Caco-2 (cell line): ENCODE measurements around the gene IGSF3. TPM values are rescaled to one million over a fixed set of nuclear protein-coding genes. Genes with fewer than 3 reads are reported as not detected.

Experiments
- BruUV-seq: library from RNA; stranded (reverse); fragments of 400-500 nt; replicated peaks from 2 replicates; lab custom pipeline; 2021; lab: Mats Ljungman, UMichigan
- CTCF ChIA-PET: fragments of 300-600 bp; sonication (Branson Sonifier 250); formaldehyde crosslinking; loops from one replicate; lab custom pipeline; 2022; ENCODE audit warnings: antibody characterized with exemption; lab: Charles Lee
- POLR2A ChIA-PET: fragments of 300-600 bp; sonication (Branson Sonifier 250); formaldehyde crosslinking; loops from one replicate; lab custom pipeline; 2022; ENCODE audit warnings: antibody characterized with exemption; lab: Charles Lee
- DNase-seq, 2 experiments: peaks; one replicate each; pipeline versions ENCODE4 v3.0.0 to v3.0.0-alpha.2; 2020 to 2022
- H3K27me3 ChIP-seq: replicated peaks from 2 replicates; pipeline ENCODE4 v1.6.0; 2011; ENCODE audit warnings: low read length; ENCODE audit not compliant: control insufficient read depth, insufficient read depth
- H3K36me3 ChIP-seq: 2 replicates; pipeline ENCODE4 v1.5.1; 2011; ENCODE audit warnings: low read length; ENCODE audit not compliant: control insufficient read depth, insufficient read depth
- H3K4me1 ChIP-seq: fragments of 250-450 bp; sonication (Bioruptor Pico); 2 replicates; pipeline ENCODE4 v1.5.1; 2020; ENCODE audit warnings: mild to moderate bottlenecking
- H3K4me3 ChIP-seq: 2 replicates; pipeline ENCODE4 v1.5.1; 2011; ENCODE audit warnings: low read depth, mild to moderate bottlenecking, control low read depth, low read length
- H3K9me3 ChIP-seq: fragments of 250-450 bp; sonication (Bioruptor Pico); 2 replicates; pipeline ENCODE4 v1.5.1; 2020; ENCODE audit warnings: mild to moderate bottlenecking, moderate library complexity
- H3K27ac Mint-ChIP-seq: one replicate; pipeline ENCODE4 v1.8.0; 2022; ENCODE audit warnings: mixed read lengths; ENCODE audit not compliant: unreplicated experiment
- H3K27me3 Mint-ChIP-seq: one replicate; pipeline ENCODE4 v1.8.0; 2022; ENCODE audit warnings: mixed read lengths; ENCODE audit not compliant: insufficient read depth, unreplicated experiment
- H3K36me3 Mint-ChIP-seq: one replicate; pipeline ENCODE4 v1.8.0; 2022; ENCODE audit warnings: mild to moderate bottlenecking, mixed read lengths; ENCODE audit not compliant: insufficient read depth, unreplicated experiment
- H3K4me1 Mint-ChIP-seq: one replicate; pipeline ENCODE4 v1.8.0; 2022; ENCODE audit warnings: low read depth, mixed read lengths; ENCODE audit not compliant: unreplicated experiment
- H3K4me3 Mint-ChIP-seq: one replicate; pipeline ENCODE4 v1.8.0; 2022; ENCODE audit warnings: mild to moderate bottlenecking, moderate library complexity, mixed read lengths; ENCODE audit not compliant: unreplicated experiment
- H3K9me3 Mint-ChIP-seq: one replicate; pipeline ENCODE4 v1.8.0; 2022; ENCODE audit warnings: mixed read lengths; ENCODE audit not compliant: unreplicated experiment
- CTCF ChIP-seq, 2 experiments: fragments of 200-600 bp in 1 of 2; IDR thresholded peaks; 1 replicate in 1 of 2; 2 replicates in 1 of 2; pipeline versions ENCODE4 v1.5.1 to v1.8.0; 2011 to 2022; ENCODE audit warnings: antibody characterized with exemption in 1 of 2, control low read depth in 1 of 2, inconsistent platforms in 1 of 2, low read depth in 1 of 2, low read length in 1 of 2, mild to moderate bottlenecking in 1 of 2, moderate library complexity in 1 of 2; ENCODE audit not compliant: insufficient read depth in 1 of 2, severe bottlenecking in 1 of 2, unreplicated experiment in 1 of 2
- intact Hi-C: fragments of 100-400 bp; cut with micrococcal nuclease; formaldehyde crosslinking; loops from one replicate; pipeline ENCODE4 v1.10.0; 2022; ENCODE audit not compliant: unreplicated experiment
- total RNA-seq: library from RNA; stranded (reverse); gene quantifications from 2 replicates; pipeline ENCODE4 v1.2.3, GENCODE V29; 2022

IGSF3 gene
- total RNA-seq, 1 experiment from 2014 or later, result 24.0 TPM

GRCh38 chr1:116679091-116679827 lies 11.7 kb upstream of the IGSF3 start:
- H3K9me3 ChIP-seq, result no peaks in the 10 kb centered on the region; the same call in 1 of the 2 replicates
- no peaks in the 10 kb centered on the region for H3K4me1 ChIP-seq
- no peaks in the 10 kb centered on the region for H3K36me3 ChIP-seq
- Mint-ChIP-seq H3K9me3 (no peaks in the 10 kb centered on the region), H3K36me3 (no peaks in the 10 kb centered on the region), H3K4me3 (no peak overlapping the region), H3K4me1 (no peaks in the 10 kb centered on the region), H3K27me3 (no peaks in the 10 kb centered on the region), H3K27ac (no peak overlapping the region)
- CTCF ChIA-PET, result no interaction called here
- no TSS peak for BruUV-seq
- H3K4me3 ChIP-seq, result no peak overlapping the region
- no peak for DNase-seq
- POLR2A ChIA-PET, result no interaction called here
- TF ChIP-seq CTCF (IDR thresholded peaks at IDR 0.05; ENCODE audit: insufficient read depth in 1 of 2, low read depth in 1 of 2, low read length in 1 of 2, severe bottlenecking in 1 of 2, unreplicated experiment in 1 of 2), result no peak
- intact Hi-C loops, result no loop called here
- no peaks in the 10 kb centered on the region for H3K27me3 ChIP-seq

GRCh38 chr1:116678732-116679090 lies 11.2 kb upstream of the IGSF3 start:
- H3K36me3 Mint-ChIP-seq, result no peaks in the 10 kb centered on the region
- ChIA-PET CTCF (no interaction called here), POLR2A (no interaction called here)
- Histone ChIP-seq H3K9me3 (no peaks in the 10 kb centered on the region; the same call in 1 of the 2 replicates), H3K4me3 (no peak overlapping the region), H3K27me3 (no peaks in the 10 kb centered on the region), H3K4me1 (no peaks in the 10 kb centered on the region), H3K36me3 (no peaks in the 10 kb centered on the region)
- intact Hi-C loops, result no loop called here
- H3K9me3 Mint-ChIP-seq, result no peaks in the 10 kb centered on the region
- no TSS peak for BruUV-seq
- no peak overlapping the region for H3K27ac Mint-ChIP-seq
- no peak overlapping the region for H3K4me3 Mint-ChIP-seq
- DNase-seq, result no peak
- H3K4me1 Mint-ChIP-seq, result no peaks in the 10 kb centered on the region
- TF ChIP-seq CTCF (IDR thresholded peaks at IDR 0.05; ENCODE audit: insufficient read depth in 1 of 2, low read depth in 1 of 2, low read length in 1 of 2, severe bottlenecking in 1 of 2, unreplicated experiment in 1 of 2), result no peak
- no peaks in the 10 kb centered on the region for H3K27me3 Mint-ChIP-seq

- Histone ChIP-seq H3K4me3 (no peak overlapping the region), H3K36me3 (no peaks in the 10 kb centered on the region), H3K9me3 (no peaks in the 10 kb centered on the region; the same call in 1 of the 2 replicates), H3K27me3 (no peaks in the 10 kb centered on the region), H3K4me1 (no peaks in the 10 kb centered on the region)
- no peaks in the 10 kb centered on the region for H3K27me3 Mint-ChIP-seq
- intact Hi-C loops, result no loop called here
- no peaks in the 10 kb centered on the region for H3K9me3 Mint-ChIP-seq
- no peak overlapping the region for H3K4me3 Mint-ChIP-seq
- H3K36me3 Mint-ChIP-seq, result no peaks in the 10 kb centered on the region
- no TSS peak for BruUV-seq
- H3K27ac Mint-ChIP-seq, result no peak overlapping the region
- H3K4me1 Mint-ChIP-seq, result no peaks in the 10 kb centered on the region
- POLR2A ChIA-PET, result no interaction called here
- CTCF ChIA-PET, result interaction anchor here (0.6 kb wide), 1 partner anchor 451 kb away, joined by 5 read pairs; no protein-coding TSS in a partner anchor
- TF ChIP-seq CTCF (IDR thresholded peaks at IDR 0.05; ENCODE audit: insufficient read depth in 1 of 2, low read depth in 1 of 2, low read length in 1 of 2, severe bottlenecking in 1 of 2, unreplicated experiment in 1 of 2), result no peak
- DNase-seq, result no peak
Measured at GRCh38 chr1:116677474-116678062, 10.0 kb upstream of the IGSF3 start.
